ENCODE data around the gene NECTIN4. TPM values are rescaled to one million over a fixed set of nuclear protein-coding genes. Genes with fewer than 3 reads are reported as not detected.

The NECTIN4 gene
- total and polyA plus RNA-seq, 10 of the 15 experiments (the other 5 are each of a cell fraction or from before 2014, with no cell fraction given): 2.8 to 8.7 (median 3.7) TPM

- ChIA-PET RAD21 (ENCODE audit: unreplicated experiment) (interaction anchor here (2.0 kb wide), 1 partner anchor 39 kb away, joined by 5 read pairs; no protein-coding TSS in a partner anchor), SMC1A (ENCODE audit: uncharacterized antibody, unreplicated experiment) (interaction anchor here (0.7 to 4.8 kb wide), 6 partner anchors 12 to 147 kb away, joined by 3 to 70 read pairs (median 4); partner anchors contain the start of genes F11R, NIT1 and PFDN2), POLR2A (interaction anchor here (0.6 to 1.2 kb wide), 4 partner anchors 12 to 105 kb away, joined by 3 to 4 read pairs (median 4); no protein-coding TSS in a partner anchor), CTCF (interaction anchor here (0.8 to 7.6 kb wide), 7 partner anchors 11 to 149 kb away, joined by 3 to 147 read pairs (median 3); no protein-coding TSS in a partner anchor)
- no TSS peak for BruUV-seq (replicated peaks)
- no peak overlapping the region for H3K27ac ChIP-seq (ENCODE audit: control insufficient read depth, insufficient read depth)
- TF ChIP-seq IRF5 (IDR thresholded peaks at IDR 0.05; ENCODE audit: borderline replicate concordance) (no peak), ZNF274 (IDR thresholded peaks at IDR 0.05; ENCODE audit: insufficient read depth, insufficient read length) (no peak), WRNIP1 (IDR thresholded peaks at IDR 0.05; ENCODE audit: borderline replicate concordance, low read depth, low read length) (no peak), POU2F2 (IDR thresholded peaks at IDR 0.05; ENCODE audit: borderline replicate concordance, low read depth, low read length) (no peak), NR2C1 (IDR thresholded peaks at IDR 0.05) (no peak), FOXM1 (IDR thresholded peaks at IDR 0.05; ENCODE audit: low read depth, low read length) (no peak), RCOR1 (conservative IDR thresholded peaks at IDR 0.05; ENCODE audit: low read depth, low read length) (no peak), GATAD2B (conservative IDR thresholded peaks at IDR 0.05; ENCODE audit: low read depth) (no peak), POLR2AphosphoS2 (IDR thresholded peaks at IDR 0.05; ENCODE audit: low read depth, low read length) (no peak), CREB1 (IDR thresholded peaks at IDR 0.05; ENCODE audit: low read depth) (no peak), KDM1A (IDR thresholded peaks at IDR 0.05; ENCODE audit: borderline replicate concordance) (no peak), RELA (IDR thresholded peaks at IDR 0.05; ENCODE audit: borderline replicate concordance, partially characterized antibody) (no peak)
- no peak overlapping the region for H3K9ac ChIP-seq (ENCODE audit: control insufficient read depth, insufficient read depth, low read length)
- no peak for ATAC-seq
- no peak overlapping the region for H3K4me3 ChIP-seq
- 97% methylated on average over 2 of the region's 2 CpGs for WGBS (ENCODE audit: insufficient coverage, insufficient replicate concordance, low lambda C conversion rate, missing lambda C conversion rate)
- no peak for DNase-seq (ENCODE audit: low read depth, low spot score)
- H3K4me1 ChIP-seq (ENCODE audit: control insufficient read depth, insufficient read depth, low read length): peaks cover 27% of the 10 kb centered on the region
- peaks cover 4 to 11% of the 10 kb centered on the region in 2 experiments for H3K36me3 ChIP-seq (ENCODE audit: control insufficient read depth in 2 of 2, insufficient read depth in 2 of 2, low read length in 1 of 2)
- intact Hi-C loops (cut with micrococcal nuclease; ENCODE audit: unreplicated experiment): no loop called here
- H2AFZ ChIP-seq (ENCODE audit: control insufficient read depth, low read depth, low read length): no peak overlapping the region
- H3K27me3 ChIP-seq (replicated peaks in 1 of 2; ENCODE audit: control insufficient read depth in 2 of 2, insufficient read depth in 2 of 2, low read length in 1 of 2): no peaks in the 10 kb centered on the region
- peaks cover 3% of the 10 kb centered on the region for H3K79me2 ChIP-seq (ENCODE audit: control insufficient read depth, insufficient read depth, low read length)
- no peak for FAIRE-seq
- in situ Hi-C loops (cut with MboI): no loop called here
- no peaks in the 10 kb centered on the region for H4K20me1 ChIP-seq (ENCODE audit: control insufficient read depth, insufficient read depth)
- H3K4me2 ChIP-seq (ENCODE audit: control insufficient read depth, insufficient read depth): no peak overlapping the region
- H3K9me3 ChIP-seq (replicated peaks; ENCODE audit: control insufficient read depth, insufficient read depth, low read length): no peaks in the 10 kb centered on the region
These were observed 11.2 kb upstream of the NECTIN4 start for GRCh38 chr1:161100556-161100955.

All from GM12878 (cell line).